Activated naive CD8-positive, alpha-beta T cell treated with anti-CD3 and anti-CD28 coated beads, Interleukin-2, amount 10 ng/mL, durations not matched to agents 7 days and 5 days (primary cell): ENCODE measurements around the gene PRUNE1. TPM values are rescaled to one million over a fixed set of nuclear protein-coding genes. Genes with fewer than 3 reads are reported as not detected.

Experiments used
- ATAC-seq: fragments of 150-1000 bp; cut with Tn5 transposase; one replicate; pipeline ENCODE4 v1.10.0; 2021; ENCODE audit warnings: low read depth, moderate library complexity
- POLR2A ChIA-PET: fragments of 350-600 bp; sonication (Branson Sonifier 250); formaldehyde crosslinking; loops from one replicate; lab custom pipeline; 2021; ENCODE audit warnings: antibody characterized with exemption; lab: Charles Lee
- DNase-seq: peaks from one replicate; pipeline ENCODE4 v3.0.0; 2021
- H3K27ac Mint-ChIP-seq: one replicate; pipeline ENCODE4 v1.8.0; 2022; ENCODE audit warnings: mild to moderate bottlenecking, mixed read lengths
- H3K27me3 Mint-ChIP-seq: one replicate; pipeline ENCODE4 v1.8.0; 2022; ENCODE audit warnings: mild to moderate bottlenecking, moderate library complexity, mixed read lengths
- H3K36me3 Mint-ChIP-seq: one replicate; pipeline ENCODE4 v1.8.0; 2021; ENCODE audit warnings: mild to moderate bottlenecking, mixed read lengths
- H3K4me1 Mint-ChIP-seq: one replicate; pipeline ENCODE4 v1.8.0; 2021; ENCODE audit warnings: mixed read lengths
- H3K4me3 Mint-ChIP-seq: one replicate; pipeline ENCODE4 v1.8.0; 2022; ENCODE audit warnings: mild to moderate bottlenecking, moderate library complexity, mixed read lengths
- H3K9me3 Mint-ChIP-seq: one replicate; pipeline ENCODE4 v1.8.0; 2021; ENCODE audit warnings: mixed read lengths
- total RNA-seq, 2 experiments: library from RNA; stranded (reverse); gene quantifications; one replicate each; pipeline ENCODE4 v1.2.3, GENCODE V29; 2021

Gene PRUNE1
- total RNA-seq: 10 to 100 TPM; 22.9 to 23.2 TPM

GRCh38 chr1:151008244-151009205 lies at the start of gene PRUNE1:
Gene PRUNE1, plus strand, starts transcription at chr1:151008449. Its CDS starts 184 bp downstream, at chr1:151008633.
- Mint-ChIP-seq H3K9me3 (no peaks in the 10 kb centered on the region), H3K27ac (peak within 1 kb of the TSS; percentile 96), H3K4me3 (peak within 1 kb of the TSS; percentile 98), H3K36me3 (peaks cover 3% of the 10 kb centered on the region), H3K4me1 (peaks cover 60% of the 10 kb centered on the region), H3K27me3 (no peaks in the 10 kb centered on the region)
- peak; percentile 85 for ATAC-seq
- POLR2A ChIA-PET: interaction anchor here (0.7 to 1.0 kb wide), 3 partner anchors 28 to 148 kb away, joined by 3 to 4 read pairs (median 4); partner anchors contain the start of gene TNFAIP8L2
- peak; percentile 97 for DNase-seq

- Mint-ChIP-seq H3K36me3 (peaks cover 47% of the 10 kb centered on the region), H3K27ac (no peak overlapping the region)
- POLR2A ChIA-PET: no interaction called here
Measured at GRCh38 chr1:150960646-150961045, 47.6 kb upstream of the PRUNE1 start.

GRCh38 chr1:150961756-150962155 lies 46.5 kb upstream of the PRUNE1 start:
- Mint-ChIP-seq H3K9me3 (no peaks in the 10 kb centered on the region), H3K27me3 (no peaks in the 10 kb centered on the region), H3K36me3 (peaks cover 54% of the 10 kb centered on the region), H3K4me3 (no peak overlapping the region), H3K4me1 (peaks cover 4% of the 10 kb centered on the region), H3K27ac (peak overlapping the region; percentile 35)
- no peak for ATAC-seq
- POLR2A ChIA-PET: no interaction called here
- DNase-seq: no peak

More at GRCh38 chr1:150960646-150961045, 47.6 kb upstream of the PRUNE1 start:
- Mint-ChIP-seq H3K27me3 (no peaks in the 10 kb centered on the region), H3K9me3 (no peaks in the 10 kb centered on the region), H3K4me3 (no peak overlapping the region), H3K4me1 (peaks cover 4% of the 10 kb centered on the region)
- no peak for DNase-seq
- ATAC-seq: no peak

- POLR2A ChIA-PET: interaction anchor here (0.6 kb wide), 1 partner anchor 104 kb away, joined by 4 read pairs; no protein-coding TSS in a partner anchor
- no peaks in the 10 kb centered on the region for H3K9me3 Mint-ChIP-seq
- peaks cover 58% of the 10 kb centered on the region for H3K36me3 Mint-ChIP-seq
- ATAC-seq (no peak), DNase-seq (no peak)
- no peaks in the 10 kb centered on the region for H3K27me3 Mint-ChIP-seq
- H3K4me1 Mint-ChIP-seq: peaks cover 4% of the 10 kb centered on the region
- H3K27ac Mint-ChIP-seq: no peak overlapping the region
- no peak overlapping the region for H3K4me3 Mint-ChIP-seq
Measured at GRCh38 chr1:150963321-150964163, 44.7 kb upstream of the PRUNE1 start.

DNA sequence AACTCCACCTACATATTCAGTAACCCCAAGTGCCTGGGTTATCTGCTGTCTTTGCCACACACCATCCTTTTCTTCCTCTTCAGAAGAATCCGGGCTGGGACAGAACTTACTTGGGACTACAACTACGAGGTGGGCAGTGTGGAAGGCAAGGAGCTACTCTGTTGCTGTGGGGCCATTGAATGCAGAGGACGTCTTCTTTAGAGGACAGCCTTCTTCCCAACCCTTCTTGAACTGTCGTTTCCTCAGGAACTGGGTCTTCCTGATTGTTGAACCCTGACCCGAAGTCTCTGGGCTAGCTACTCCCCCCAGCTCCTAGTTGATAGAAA lies 44.1 kb upstream of the PRUNE1 start:
- DNase-seq (no peak), ATAC-seq (no peak)
- Mint-ChIP-seq H3K4me1 (peaks cover 9% of the 10 kb centered on the region), H3K9me3 (no peaks in the 10 kb centered on the region), H3K36me3 (peaks cover 60% of the 10 kb centered on the region), H3K27ac (no peak overlapping the region), H3K27me3 (no peaks in the 10 kb centered on the region), H3K4me3 (no peak overlapping the region)
- POLR2A ChIA-PET: interaction anchor here (0.6 kb wide), 1 partner anchor 103 kb away, joined by 4 read pairs; no protein-coding TSS in a partner anchor

GRCh38 chr1:150965605-150966004 lies 42.6 kb upstream of the PRUNE1 start:
- DNase-seq (no peak), ATAC-seq (no peak)
- Mint-ChIP-seq H3K9me3 (no peaks in the 10 kb centered on the region), H3K27ac (no peak overlapping the region), H3K27me3 (no peaks in the 10 kb centered on the region), H3K4me1 (peaks cover 17% of the 10 kb centered on the region), H3K4me3 (no peak overlapping the region), H3K36me3 (peaks cover 46% of the 10 kb centered on the region)
- POLR2A ChIA-PET: no interaction called here

DNA sequence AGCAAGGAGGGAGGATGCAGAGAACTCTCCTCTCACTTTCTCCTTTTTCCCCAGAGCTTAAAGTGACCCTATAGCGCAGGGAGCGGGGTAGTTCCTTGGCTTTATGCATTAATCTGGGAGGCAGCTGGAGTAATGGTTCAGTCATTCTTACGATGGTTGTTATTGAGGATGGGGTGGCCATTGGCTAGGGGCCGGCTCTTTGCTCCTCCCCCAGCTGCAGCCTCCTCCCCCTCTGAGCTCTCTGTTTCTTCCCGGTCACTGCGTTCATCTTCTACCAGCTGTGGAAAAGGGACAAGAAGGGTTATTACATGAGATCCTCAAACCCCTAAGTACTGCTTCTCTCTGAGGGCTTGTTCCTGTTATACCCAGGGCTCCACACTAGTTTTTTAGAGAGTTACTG lies 42.2 kb upstream of the PRUNE1 start:
- DNase-seq: no peak
- POLR2A ChIA-PET: no interaction called here
- Mint-ChIP-seq H3K4me3 (no peak overlapping the region), H3K27ac (no peak overlapping the region), H3K27me3 (no peaks in the 10 kb centered on the region), H3K9me3 (no peaks in the 10 kb centered on the region), H3K4me1 (peaks cover 21% of the 10 kb centered on the region), H3K36me3 (peaks cover 44% of the 10 kb centered on the region)
- no peak for ATAC-seq

GRCh38 chr1:150967936-150968335 lies 40.3 kb upstream of the PRUNE1 start:
- Mint-ChIP-seq H3K9me3 (no peaks in the 10 kb centered on the region), H3K4me3 (no peak overlapping the region), H3K27ac (no peak overlapping the region), H3K4me1 (peaks cover 40% of the 10 kb centered on the region), H3K27me3 (no peaks in the 10 kb centered on the region), H3K36me3 (peaks cover 34% of the 10 kb centered on the region)
- no peak for ATAC-seq
- no peak for DNase-seq
- POLR2A ChIA-PET: interaction anchor here (1.8 kb wide), 1 partner anchor 10 kb away, joined by 4 read pairs; no protein-coding TSS in a partner anchor

GRCh38 chr1:150968491-150968890 lies 39.8 kb upstream of the PRUNE1 start:
- DNase-seq (no peak), ATAC-seq (no peak)
- POLR2A ChIA-PET: interaction anchor here (1.7 to 1.8 kb wide), 2 partner anchors 10 to 26 kb away, joined by 4 to 6 read pairs; no protein-coding TSS in a partner anchor
- Mint-ChIP-seq H3K36me3 (peaks cover 29% of the 10 kb centered on the region), H3K4me1 (peaks cover 42% of the 10 kb centered on the region), H3K27me3 (no peaks in the 10 kb centered on the region), H3K9me3 (no peaks in the 10 kb centered on the region), H3K4me3 (no peak overlapping the region), H3K27ac (peak overlapping the region; percentile 56)

- Mint-ChIP-seq H3K9me3 (no peaks in the 10 kb centered on the region), H3K36me3 (peaks cover 23% of the 10 kb centered on the region), H3K27me3 (no peaks in the 10 kb centered on the region), H3K4me1 (peaks cover 39% of the 10 kb centered on the region), H3K4me3 (no peak overlapping the region), H3K27ac (no peak overlapping the region)
- POLR2A ChIA-PET: interaction anchor here (0.5 to 1.7 kb wide), 3 partner anchors 12 to 25 kb away, joined by 3 to 6 read pairs (median 5); no protein-coding TSS in a partner anchor
- DNase-seq (no peak), ATAC-seq (no peak)
Measured at GRCh38 chr1:150969626-150970025, 38.6 kb upstream of the PRUNE1 start.

DNA sequence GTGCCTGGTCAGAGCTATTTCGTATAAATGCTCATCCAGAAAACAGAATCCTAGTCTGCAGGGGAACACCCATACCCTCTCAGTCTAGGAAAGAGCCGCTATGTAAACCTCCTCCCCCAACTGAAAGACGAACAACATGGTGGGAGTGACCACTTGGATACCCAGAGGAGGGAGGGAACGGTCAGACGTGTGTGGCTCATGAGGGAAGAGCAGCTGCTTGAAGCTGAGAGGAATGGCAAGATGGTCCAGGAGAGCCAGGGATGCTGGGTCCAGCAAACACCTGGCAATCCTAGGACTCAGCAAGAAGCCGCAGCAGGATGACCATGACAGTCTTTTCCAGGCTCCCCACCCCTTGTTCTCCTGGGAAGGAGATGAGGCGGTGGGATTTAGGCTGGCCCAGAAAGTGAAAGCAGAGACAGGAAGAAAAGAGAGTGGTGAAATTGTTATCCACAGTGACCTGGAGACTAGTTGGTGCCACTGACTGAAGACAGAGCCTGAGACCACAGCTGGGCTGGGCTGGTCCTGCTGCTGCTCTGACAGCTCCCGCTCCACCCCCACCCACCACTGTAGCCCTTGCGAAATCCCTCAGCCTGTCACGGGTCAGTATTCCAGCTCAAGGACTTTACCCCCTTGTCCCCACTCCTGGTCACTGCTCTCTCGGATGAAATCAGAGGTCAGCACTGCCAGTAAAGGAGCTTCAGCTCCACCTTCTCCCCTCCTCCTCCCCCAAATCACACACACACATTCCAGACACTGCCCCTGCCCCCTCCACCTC lies 37.3 kb upstream of the PRUNE1 start:
- Mint-ChIP-seq H3K27me3 (peaks cover 2% of the 10 kb centered on the region), H3K9me3 (no peaks in the 10 kb centered on the region), H3K4me3 (peak overlapping the region; percentile 9), H3K27ac (peak overlapping the region; percentile 76), H3K4me1 (peaks cover 42% of the 10 kb centered on the region), H3K36me3 (peaks cover 19% of the 10 kb centered on the region)
- no peak for DNase-seq
- POLR2A ChIA-PET: interaction anchor here (0.5 kb wide), 1 partner anchor 46 kb away, joined by 3 read pairs; no protein-coding TSS in a partner anchor
- no peak for ATAC-seq

DNA sequence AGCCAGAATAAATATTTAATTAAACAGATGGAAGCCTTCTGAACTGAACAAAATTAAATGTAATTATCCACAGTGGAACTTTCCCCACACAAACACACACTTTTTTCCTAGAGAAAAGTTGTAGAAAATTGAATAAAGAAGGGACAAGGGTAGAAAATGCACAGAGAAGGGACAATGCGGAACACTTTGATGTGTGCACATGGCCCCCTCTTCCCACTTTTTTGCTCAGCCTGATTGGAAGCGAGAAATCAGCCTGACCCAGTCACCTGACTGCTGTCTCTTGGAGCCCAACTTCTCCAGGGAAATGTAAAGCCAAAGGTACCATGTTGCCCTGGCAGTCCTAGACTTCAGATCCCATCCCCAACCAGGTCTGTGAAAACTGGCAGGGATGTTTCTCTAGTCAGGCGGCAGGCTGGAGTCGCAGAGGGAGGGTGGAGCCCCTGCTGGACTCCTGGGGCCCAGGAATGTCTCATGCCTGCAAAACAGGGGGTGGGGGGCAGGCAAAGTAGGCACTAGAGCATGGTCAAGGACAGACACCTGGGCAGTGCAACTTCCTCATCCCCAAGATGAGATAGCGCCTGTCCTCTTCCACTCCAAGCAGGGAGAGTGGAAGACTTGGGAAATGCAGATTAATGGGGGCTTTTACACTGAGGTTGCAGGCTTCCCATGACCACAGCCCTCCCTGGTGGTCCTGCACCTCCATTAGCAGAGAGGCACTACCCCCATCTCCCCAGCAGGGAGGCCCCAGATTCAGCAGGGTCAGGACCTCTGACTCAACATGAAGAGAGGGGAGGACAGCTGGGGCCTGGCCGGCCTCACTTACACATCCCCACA lies 36.4 kb upstream of the PRUNE1 start:
- Mint-ChIP-seq H3K4me1 (peaks cover 46% of the 10 kb centered on the region), H3K36me3 (peaks cover 11% of the 10 kb centered on the region), H3K9me3 (no peaks in the 10 kb centered on the region), H3K4me3 (peak overlapping the region; percentile 90), H3K27me3 (peaks cover 2% of the 10 kb centered on the region), H3K27ac (peak overlapping the region; percentile 76)
- ATAC-seq (no peak), DNase-seq (no peak)
- POLR2A ChIA-PET: no interaction called here
